Body of pancreas (tissue), 4 donors: Measurements from ENCODE around the gene ABCA1.

Experiments used
- POLR2A ChIP-seq, 3 donors: fragments of 450-650 bp; IDR thresholded peaks; one replicate each; pipeline ENCODE4 v1.6.1; 2016; ENCODE audit warnings: antibody characterized with exemption in 3 of 3, mild to moderate bottlenecking in 2 of 3
- TF ChIP-seq, protein P1 (sequence below), 7 experiments: fragments of 450-650 bp in 4 of 7; fragments of 200-600 bp in 3 of 7; sonication (generic) in 3 of 7; IDR thresholded peaks; one replicate each; pipeline ENCODE4 v1.5.1; 2016 to 2019; ENCODE audit warnings: antibody characterized with exemption in 7 of 7

DNA sequence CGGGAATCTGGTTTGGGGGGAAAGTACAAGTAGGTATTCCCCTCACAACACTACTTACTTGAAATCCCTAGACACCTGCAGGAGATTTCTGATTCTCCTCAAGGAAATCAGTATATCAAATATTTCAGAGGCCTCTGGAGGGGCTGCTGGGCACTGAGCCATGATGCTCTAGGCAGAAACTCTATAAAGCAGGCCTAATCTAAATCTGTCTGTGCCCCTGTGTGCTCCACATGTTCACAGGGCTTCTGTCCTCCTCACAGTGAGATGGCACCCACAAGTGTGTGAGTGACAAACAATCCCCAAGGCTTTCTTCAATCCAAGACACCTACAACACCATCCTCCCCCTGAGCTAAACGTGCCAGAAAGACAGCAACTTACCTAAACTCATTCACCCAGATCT is 125.0 kb downstream of the ABCA1 start:
- TF ChIP-seq, protein P1, sequence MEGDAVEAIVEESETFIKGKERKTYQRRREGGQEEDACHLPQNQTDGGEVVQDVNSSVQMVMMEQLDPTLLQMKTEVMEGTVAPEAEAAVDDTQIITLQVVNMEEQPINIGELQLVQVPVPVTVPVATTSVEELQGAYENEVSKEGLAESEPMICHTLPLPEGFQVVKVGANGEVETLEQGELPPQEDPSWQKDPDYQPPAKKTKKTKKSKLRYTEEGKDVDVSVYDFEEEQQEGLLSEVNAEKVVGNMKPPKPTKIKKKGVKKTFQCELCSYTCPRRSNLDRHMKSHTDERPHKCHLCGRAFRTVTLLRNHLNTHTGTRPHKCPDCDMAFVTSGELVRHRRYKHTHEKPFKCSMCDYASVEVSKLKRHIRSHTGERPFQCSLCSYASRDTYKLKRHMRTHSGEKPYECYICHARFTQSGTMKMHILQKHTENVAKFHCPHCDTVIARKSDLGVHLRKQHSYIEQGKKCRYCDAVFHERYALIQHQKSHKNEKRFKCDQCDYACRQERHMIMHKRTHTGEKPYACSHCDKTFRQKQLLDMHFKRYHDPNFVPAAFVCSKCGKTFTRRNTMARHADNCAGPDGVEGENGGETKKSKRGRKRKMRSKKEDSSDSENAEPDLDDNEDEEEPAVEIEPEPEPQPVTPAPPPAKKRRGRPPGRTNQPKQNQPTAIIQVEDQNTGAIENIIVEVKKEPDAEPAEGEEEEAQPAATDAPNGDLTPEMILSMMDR (IDR thresholded peaks at IDR 0.05), result no peak
- no peak for TF ChIP-seq POLR2A (IDR thresholded peaks at IDR 0.05)
